AG09319 (cell line): ENCODE data around the gene THOC5.
"Not testable (repeated sequence)": the region's sequence is repeated elsewhere in the genome, so short reads cannot be mapped to it uniquely, and the experiment has no call there.

Source experiments
- DNase-seq: peaks from one replicate; pipeline ENCODE4 v3.0.0-alpha.2; 2010; ENCODE audit warnings: low read depth; ENCODE audit errors: extremely low read depth
- CTCF ChIP-seq: IDR thresholded peaks from 2 replicates; pipeline ENCODE4 v1.5.1; 2011; ENCODE audit warnings: low read depth, mild to moderate bottlenecking, inconsistent platforms, low read length, moderate library complexity

THOC5 gene

GRCh38 chr22:29555065-29555644 is 1.6 kb upstream of the THOC5 start:
- DNase-seq = peak; percentile 5
- no peak for TF ChIP-seq CTCF

- not testable (repeated sequence) for DNase-seq
Observed at GRCh38 chr22:29552357-29552756, 1.2 kb downstream of the THOC5 start.

GRCh38 chr22:29550005-29550404 is 3.6 kb downstream of the THOC5 start:
- DNase-seq = no peak
- TF ChIP-seq CTCF = no peak

- DNase-seq = not testable (repeated sequence)
Observed at GRCh38 chr22:29545045-29545444, 8.5 kb downstream of the THOC5 start.

GRCh38 chr22:29541845-29542244 is 11.7 kb downstream of the THOC5 start:
- DNase-seq = no peak
- TF ChIP-seq CTCF = no peak

- DNase-seq = no peak
- no peak for TF ChIP-seq CTCF
Observed at GRCh38 chr22:29539105-29539504, 14.5 kb downstream of the THOC5 start.

GRCh38 chr22:29536411-29536810 is 17.1 kb downstream of the THOC5 start:
- DNase-seq = no peak
- no peak for TF ChIP-seq CTCF

- no peak for TF ChIP-seq CTCF
- no peak for DNase-seq
Observed at GRCh38 chr22:29531419-29531818, 22.1 kb downstream of the THOC5 start.
